Trophoblast cell (in vitro differentiated cells and primary cell): ENCODE results near the gene ACRV1.

Experiments
- DNase-seq, 2 donors: peaks; one replicate each; pipeline ENCODE4 v3.0.0-alpha.2; 2016
- H2AFZ ChIP-seq: 2 replicates; pipeline ENCODE4 v1.6.1; 2013; ENCODE audit warnings: low read length, moderate library complexity, mild to moderate bottlenecking; ENCODE audit not compliant: insufficient read depth, poor library complexity
- H2AK5ac ChIP-seq: 2 replicates; pipeline ENCODE4 v1.6.1; 2013; ENCODE audit warnings: mild to moderate bottlenecking, low read length
- H2BK120ac ChIP-seq: 2 replicates; pipeline ENCODE4 v1.6.1; 2013; ENCODE audit warnings: low read length, mild to moderate bottlenecking, moderate library complexity; ENCODE audit not compliant: insufficient read depth, poor library complexity
- H2BK12ac ChIP-seq: 2 replicates; pipeline ENCODE4 v1.6.1; 2013; ENCODE audit warnings: mild to moderate bottlenecking, low read length, moderate library complexity
- H2BK5ac ChIP-seq: 2 replicates; pipeline ENCODE4 v1.6.1; 2013; ENCODE audit warnings: low read length, low read depth, moderate library complexity, mild to moderate bottlenecking; ENCODE audit not compliant: poor library complexity
- H3K14ac ChIP-seq: 2 replicates; pipeline ENCODE4 v1.6.1; 2013; ENCODE audit warnings: mild to moderate bottlenecking, low read length
- H3K18ac ChIP-seq: 2 replicates; pipeline ENCODE4 v1.6.1; 2013; ENCODE audit warnings: mild to moderate bottlenecking, low read length
- H3K23ac ChIP-seq: 2 replicates; pipeline ENCODE4 v1.6.1; 2013; ENCODE audit warnings: low read length
- H3K27ac ChIP-seq: 2 replicates; pipeline ENCODE4 v1.5.1; 2013; ENCODE audit warnings: low read depth, mild to moderate bottlenecking, inconsistent platforms, low read length, moderate library complexity
- H3K27me3 ChIP-seq: 2 replicates; pipeline ENCODE4 v1.6.1; 2013; ENCODE audit warnings: inconsistent platforms, mild to moderate bottlenecking, low read length, moderate library complexity; ENCODE audit not compliant: insufficient read depth
- H3K36me3 ChIP-seq, 2 experiments: 1 replicate in 1 of 2; 2 replicates in 1 of 2; pipeline ENCODE4 v1.6.1; 2013; ENCODE audit warnings: low read length in 2 of 2, mild to moderate bottlenecking in 2 of 2, moderate library complexity in 1 of 2; ENCODE audit not compliant: insufficient read depth in 2 of 2, control insufficient read depth in 1 of 2
- H3K4ac ChIP-seq: 2 replicates; pipeline ENCODE4 v1.6.1; 2013; ENCODE audit warnings: low read depth, mild to moderate bottlenecking, low read length, moderate library complexity
- H3K4me1 ChIP-seq, 2 experiments: 1 replicate in 1 of 2; 2 replicates in 1 of 2; pipeline ENCODE4 v1.6.1; 2013; ENCODE audit warnings: low read length in 2 of 2, mild to moderate bottlenecking in 2 of 2, moderate library complexity in 1 of 2; ENCODE audit not compliant: insufficient read depth in 2 of 2, control insufficient read depth in 1 of 2
- H3K4me2 ChIP-seq: 2 replicates; pipeline ENCODE4 v1.6.1; 2013; ENCODE audit warnings: inconsistent platforms, mild to moderate bottlenecking, low read length, moderate library complexity
- H3K4me3 ChIP-seq: 2 replicates; pipeline ENCODE4 v1.5.1; 2013; ENCODE audit warnings: mild to moderate bottlenecking, low read depth, low read length, inconsistent platforms
- H3K79me1 ChIP-seq: one replicate; pipeline ENCODE4 v1.6.1; 2013; ENCODE audit warnings: low read length
- H3K79me2 ChIP-seq: 2 replicates; pipeline ENCODE4 v1.6.1; 2013; ENCODE audit warnings: low read length, mild to moderate bottlenecking; ENCODE audit not compliant: control insufficient read depth, insufficient read depth, poor library complexity
- H3K9ac ChIP-seq: 2 replicates; pipeline ENCODE4 v1.6.1; 2013; ENCODE audit warnings: mild to moderate bottlenecking, low read length
- H3K9me3 ChIP-seq: 2 replicates; pipeline ENCODE4 v1.6.1; 2013; ENCODE audit warnings: low read depth, mild to moderate bottlenecking, control low read depth, inconsistent platforms, low read length; ENCODE audit not compliant: insufficient read depth
- H4K12ac ChIP-seq: 2 replicates; pipeline ENCODE4 v1.6.1; 2013; ENCODE audit warnings: low read depth, mild to moderate bottlenecking, low read length, moderate library complexity
- H4K8ac ChIP-seq: 2 replicates; pipeline ENCODE4 v1.6.1; 2013; ENCODE audit warnings: low read depth, mild to moderate bottlenecking, low read length, moderate library complexity
- H4K91ac ChIP-seq: one replicate; pipeline ENCODE4 v1.6.1; 2013; ENCODE audit warnings: low read depth, mild to moderate bottlenecking, low read length, moderate library complexity
- WGBS: extraction: QIAGEN DNeasy Blood & Tissue Kit; methylation state at CpG from one replicate; pipeline ENCODE4 v1.1.7; 2013; ENCODE audit warnings: missing lambda C conversion rate; ENCODE audit not compliant: insufficient read length, insufficient coverage; ENCODE audit errors: extremely low coverage; 5-methylcytosine and 5-hydroxymethylcytosine counted together

ACRV1 gene

DNA sequence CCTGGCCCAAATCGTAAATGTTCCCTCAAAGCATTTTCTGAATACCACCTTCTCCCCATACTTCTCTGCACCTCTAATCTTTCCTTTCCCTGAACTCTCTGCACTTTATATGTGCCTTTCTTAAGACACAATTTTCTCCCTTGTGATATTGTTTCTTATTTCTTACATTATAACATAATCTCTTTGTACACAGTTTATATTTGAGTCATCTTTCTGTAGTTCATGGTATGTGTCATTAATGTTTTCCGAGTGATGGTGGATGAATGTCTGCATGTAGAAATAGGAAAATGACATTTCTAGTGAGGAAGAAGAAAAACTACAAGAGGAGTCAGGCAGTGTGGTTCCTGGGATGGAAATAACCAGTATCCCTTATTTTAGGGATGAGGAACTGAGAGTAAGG lies 5.5 kb downstream of the ACRV1 start:
- H3K4ac ChIP-seq: no peak overlapping the region
- no peak for DNase-seq
- no peak overlapping the region for H3K4me3 ChIP-seq
- H2AK5ac ChIP-seq: no peak overlapping the region
- no peak overlapping the region for H3K14ac ChIP-seq
- no peaks in the 10 kb centered on the region for H3K27me3 ChIP-seq
- no peak overlapping the region for H4K8ac ChIP-seq
- no peaks in the 10 kb centered on the region for H3K9me3 ChIP-seq
- no peak overlapping the region for H4K91ac ChIP-seq
- H3K23ac ChIP-seq: no peak overlapping the region
- no peak overlapping the region for H3K18ac ChIP-seq
- no peaks in the 10 kb centered on the region for H3K79me1 ChIP-seq
- no peak overlapping the region for H2BK120ac ChIP-seq
- H2BK5ac ChIP-seq: no peak overlapping the region
- no peak overlapping the region for H3K27ac ChIP-seq
- H3K4me1 ChIP-seq: peaks cover 0 to 3% of the 10 kb centered on the region in 2 experiments
- H2AFZ ChIP-seq: no peak overlapping the region
- no peaks in the 10 kb centered on the region for H3K79me2 ChIP-seq
- no peak overlapping the region for H3K9ac ChIP-seq
- WGBS: no CpG with 5 or more reads among the region's 2 CpGs
- peaks cover 7 to 8% of the 10 kb centered on the region in 2 experiments for H3K36me3 ChIP-seq
- H4K12ac ChIP-seq: no peak overlapping the region
- no peak overlapping the region for H2BK12ac ChIP-seq
- no peak overlapping the region for H3K4me2 ChIP-seq

DNA sequence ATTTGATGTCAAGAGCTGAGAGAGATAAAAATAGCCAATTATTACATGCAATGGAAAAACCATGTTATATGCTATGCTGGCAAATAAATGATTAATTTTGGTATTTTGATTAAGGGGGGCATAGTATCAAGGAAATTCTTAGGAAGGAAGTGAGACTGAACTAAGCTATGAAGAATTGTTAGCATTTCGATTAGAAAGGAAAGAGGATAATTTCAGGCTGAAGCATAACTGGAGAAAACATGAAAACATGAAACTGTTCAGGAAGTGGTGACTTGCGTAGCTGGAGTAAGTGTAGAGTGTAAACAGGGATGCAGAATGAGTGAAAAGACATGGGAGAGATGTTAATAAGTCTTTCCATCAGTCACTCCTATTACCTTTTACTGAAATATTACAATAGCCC lies 6.4 kb downstream of the ACRV1 start:
- H3K9me3 ChIP-seq: no peaks in the 10 kb centered on the region
- no peaks in the 10 kb centered on the region for H3K79me1 ChIP-seq
- H3K27ac ChIP-seq: no peak overlapping the region
- no peak overlapping the region for H4K12ac ChIP-seq
- H2BK120ac ChIP-seq: no peak overlapping the region
- H4K8ac ChIP-seq: no peak overlapping the region
- no peak overlapping the region for H3K23ac ChIP-seq
- H2BK5ac ChIP-seq: no peak overlapping the region
- H2BK12ac ChIP-seq: no peak overlapping the region
- no peak overlapping the region for H3K14ac ChIP-seq
- no peak overlapping the region for H2AK5ac ChIP-seq
- peaks cover 7 to 8% of the 10 kb centered on the region in 2 experiments for H3K36me3 ChIP-seq
- no peak overlapping the region for H3K9ac ChIP-seq
- H3K27me3 ChIP-seq: no peaks in the 10 kb centered on the region
- no CpG with 5 or more reads among the region's 2 CpGs for WGBS
- no peak overlapping the region for H3K4me2 ChIP-seq
- H3K4me1 ChIP-seq: no peaks in the 10 kb centered on the region
- H3K79me2 ChIP-seq: no peaks in the 10 kb centered on the region
- H4K91ac ChIP-seq: no peak overlapping the region
- H3K18ac ChIP-seq: no peak overlapping the region
- H2AFZ ChIP-seq: no peak overlapping the region
- no peak overlapping the region for H3K4ac ChIP-seq
- no peak overlapping the region for H3K4me3 ChIP-seq
- DNase-seq: no peak

DNA sequence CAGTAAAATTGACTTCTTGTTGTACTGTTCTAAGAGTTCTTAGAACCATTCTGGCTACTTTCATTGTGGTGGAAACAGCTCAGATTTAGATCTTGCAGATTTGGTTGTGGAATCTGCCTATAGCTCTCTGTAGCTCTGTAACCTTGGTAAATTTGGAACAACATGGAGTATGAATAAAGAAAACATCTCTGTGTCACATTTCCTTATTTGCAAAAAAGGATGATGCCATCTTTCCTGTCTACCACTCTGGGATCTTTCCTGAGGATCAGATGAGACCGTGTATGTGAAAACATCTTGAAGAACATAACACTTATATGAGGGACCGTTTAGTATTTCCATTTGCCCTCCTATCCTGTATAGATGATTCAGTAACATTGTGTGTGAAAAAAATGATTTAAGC lies 9.1 kb downstream of the ACRV1 start:
- H4K8ac ChIP-seq: no peak overlapping the region
- H4K91ac ChIP-seq: no peak overlapping the region
- H3K79me1 ChIP-seq: no peaks in the 10 kb centered on the region
- H2BK12ac ChIP-seq: no peak overlapping the region
- no CpG with 5 or more reads among the region's 2 CpGs for WGBS
- H3K4me3 ChIP-seq: no peak overlapping the region
- no peak overlapping the region for H4K12ac ChIP-seq
- no peaks in the 10 kb centered on the region for H3K79me2 ChIP-seq
- H3K18ac ChIP-seq: no peak overlapping the region
- no peak overlapping the region for H3K23ac ChIP-seq
- H3K9me3 ChIP-seq: no peaks in the 10 kb centered on the region
- no peak overlapping the region for H3K14ac ChIP-seq
- DNase-seq: no peak
- H2BK5ac ChIP-seq: no peak overlapping the region
- peaks cover 2 to 3% of the 10 kb centered on the region in 2 experiments for H3K36me3 ChIP-seq
- no peak overlapping the region for H3K4ac ChIP-seq
- H2BK120ac ChIP-seq: no peak overlapping the region
- H2AFZ ChIP-seq: no peak overlapping the region
- no peak overlapping the region for H2AK5ac ChIP-seq
- H3K4me1 ChIP-seq: no peaks in the 10 kb centered on the region
- H3K27ac ChIP-seq: no peak overlapping the region
- no peak overlapping the region for H3K9ac ChIP-seq
- no peaks in the 10 kb centered on the region for H3K27me3 ChIP-seq
- H3K4me2 ChIP-seq: no peak overlapping the region

DNA sequence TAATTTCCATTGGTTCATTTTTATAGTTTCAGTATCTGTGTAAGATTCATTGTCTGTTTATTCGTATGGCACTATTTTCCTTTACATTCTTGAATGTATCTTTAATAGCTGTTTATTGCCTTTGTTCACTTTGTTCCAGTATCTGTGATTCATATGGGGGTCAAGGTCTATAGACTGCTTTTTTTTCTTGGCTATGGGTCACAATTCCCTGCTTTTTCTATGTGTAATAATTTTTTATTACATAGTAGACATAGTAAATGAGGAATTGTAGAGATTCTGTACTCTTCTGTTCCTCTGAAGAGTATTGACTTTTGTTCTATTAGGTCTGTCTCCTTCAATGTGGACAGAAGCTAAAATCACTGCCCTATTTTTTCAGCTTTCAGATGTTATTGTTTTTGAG lies 10.5 kb downstream of the ACRV1 start:
- Histone ChIP-seq H3K4me2 (no peak overlapping the region), H3K9ac (no peak overlapping the region), H3K36me3 (peaks cover 0 to 2% of the 10 kb centered on the region in 2 experiments), H3K14ac (no peak overlapping the region), H4K12ac (no peak overlapping the region), H3K4me1 (no peaks in the 10 kb centered on the region), H3K27me3 (no peaks in the 10 kb centered on the region), H4K8ac (no peak overlapping the region), H3K27ac (no peak overlapping the region), H3K79me2 (no peaks in the 10 kb centered on the region), H2BK12ac (no peak overlapping the region), H3K79me1 (no peaks in the 10 kb centered on the region), H4K91ac (no peak overlapping the region), H2BK120ac (no peak overlapping the region), H3K4me3 (no peak overlapping the region), H2AFZ (no peak overlapping the region), H3K9me3 (no peaks in the 10 kb centered on the region), H2BK5ac (no peak overlapping the region), H3K18ac (no peak overlapping the region), H3K4ac (no peak overlapping the region), H2AK5ac (no peak overlapping the region), H3K23ac (no peak overlapping the region)
- no peak for DNase-seq
- no CpG with 5 or more reads among the region's 1 CpG for WGBS
